Fibroblast of skin of left biceps (primary cell): ENCODE measurements around the gene UBAC2.
A peak's percentile ranks its signal among the peaks of the same experiment; 100 is the strongest.
"Not testable (repeated sequence)": the region's sequence is repeated elsewhere in the genome, so short reads cannot be mapped to it uniquely, and the experiment has no call there.

ENCODE experiments used
- DNase-seq, 2 experiments: peaks; one replicate each; pipeline ENCODE4 v3.0.0-alpha.2; 2013; ENCODE audit warnings: low read depth in 2 of 2

The UBAC2 gene

GRCh38 chr13:99214731-99215130, 14.1 kb downstream of the UBAC2 start:
- no peak for DNase-seq

- no peak for DNase-seq
Measured at GRCh38 chr13:99215184-99215830, 14.7 kb downstream of the UBAC2 start.

- DNase-seq, result no peak
Measured at GRCh38 chr13:99217461-99218110, 16.9 kb downstream of the UBAC2 start.

- DNase-seq, result no peak
Measured at GRCh38 chr13:99218126-99218525, 17.5 kb downstream of the UBAC2 start.

GRCh38 chr13:99218545-99218944, 17.9 kb downstream of the UBAC2 start:
- DNase-seq, result no peak

- no peak for DNase-seq
Measured at GRCh38 chr13:99218969-99219368, 18.3 kb downstream of the UBAC2 start.

GRCh38 chr13:99220199-99220935, 19.7 kb downstream of the UBAC2 start:
- DNase-seq, result no peak

GRCh38 chr13:99221567-99222239, 21.0 kb downstream of the UBAC2 start:
- DNase-seq, result no peak

- DNase-seq, result no peak
Measured at GRCh38 chr13:99223587-99223986, 22.9 kb downstream of the UBAC2 start.

GRCh38 chr13:99224021-99224420, 23.4 kb downstream of the UBAC2 start:
- no peak for DNase-seq

- no peak for DNase-seq
Measured at GRCh38 chr13:99225078-99225477, 24.4 kb downstream of the UBAC2 start.

GRCh38 chr13:99226513-99226912, 25.9 kb downstream of the UBAC2 start:
- DNase-seq, result no peak

GRCh38 chr13:99227331-99227900, 26.8 kb downstream of the UBAC2 start:
- no peak for DNase-seq

GRCh38 chr13:99227909-99228688, 27.4 kb downstream of the UBAC2 start:
- DNase-seq, result no peak

GRCh38 chr13:99228737-99229691, 28.4 kb downstream of the UBAC2 start:
- peak; percentile 62 to 70 for DNase-seq

GRCh38 chr13:99230588-99230987, 29.9 kb downstream of the UBAC2 start:
- DNase-seq, result not testable (repeated sequence)

- no peak for DNase-seq
Measured at GRCh38 chr13:99230991-99231390, 30.3 kb downstream of the UBAC2 start.

- no peak for DNase-seq
Measured at GRCh38 chr13:99231721-99232120, 31.1 kb downstream of the UBAC2 start.

GRCh38 chr13:99237981-99238662, 37.5 kb downstream of the UBAC2 start:
- no peak for DNase-seq
